ENCODE measurements around the gene WDR86.

DNA sequence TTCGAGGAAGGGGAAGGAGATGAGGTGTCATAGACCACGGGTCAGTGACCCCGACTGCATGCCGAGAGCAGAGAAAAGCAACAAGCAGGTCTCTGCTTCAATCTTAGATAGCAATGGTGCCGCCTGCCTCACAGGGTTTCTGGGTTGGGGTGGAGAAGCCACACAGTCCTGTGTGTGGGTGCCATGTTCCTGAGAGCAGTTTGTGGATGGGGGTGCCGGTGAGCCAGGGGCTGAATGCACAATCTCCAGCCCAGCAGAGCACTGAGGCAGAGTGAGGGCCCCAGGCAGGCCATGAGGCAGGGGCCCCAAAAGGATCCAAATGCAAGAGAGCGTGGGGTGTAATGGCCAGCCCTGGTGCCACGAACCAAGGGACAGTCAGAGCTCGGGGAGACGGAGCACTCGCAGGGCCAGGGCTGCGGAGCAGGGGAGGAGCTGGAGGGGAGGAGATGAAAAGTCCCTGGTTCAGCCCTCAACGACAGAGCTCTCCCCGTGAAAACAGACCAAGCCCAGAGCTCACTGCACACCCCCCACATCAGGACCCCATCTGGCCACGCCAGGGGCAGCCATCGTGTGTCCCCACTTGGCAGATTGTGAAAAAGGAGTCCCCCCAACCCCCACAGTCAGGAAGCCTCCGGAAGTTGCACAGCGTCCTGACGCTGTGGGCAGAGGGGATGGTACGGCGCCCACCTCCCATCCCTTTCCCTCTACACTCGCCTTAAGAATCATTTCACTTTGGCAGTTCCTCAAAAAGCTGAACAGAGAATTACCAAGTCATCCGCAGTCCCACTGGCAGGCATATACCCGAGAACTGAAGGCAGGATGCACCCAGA lies 19.9 kb downstream of the WDR86 start:
- TF ChIP-seq POLR2AphosphoS5 (IDR thresholded peaks at IDR 0.05; ENCODE audit: borderline replicate concordance, low read depth, low read length), result no peak
- TF ChIP-seq EZH2 (IDR thresholded peaks at IDR 0.05), result no peak

All from SK-N-MC (cell line).